Activated T-cell treated with anti-CD3 and anti-CD28 coated beads, Interleukin-2, amount 50 U/mL, for 1 hour (primary cell): ENCODE measurements around the gene FAM53B.

Source experiments
- DNase-seq: peaks from one replicate; pipeline ENCODE4 v3.0.0-alpha.2; 2020

Gene FAM53B

GRCh38 chr10:124695259-124695658 lies 48.9 kb downstream of the FAM53B start:
- no peak for DNase-seq

GRCh38 chr10:124694481-124695220 lies 49.5 kb downstream of the FAM53B start:
- no peak for DNase-seq

GRCh38 chr10:124693801-124694416 lies 50.3 kb downstream of the FAM53B start:
- no peak for DNase-seq

- DNase-seq: no peak
Measured at GRCh38 chr10:124693396-124693795, 50.8 kb downstream of the FAM53B start.

GRCh38 chr10:124692100-124692446 lies 52.1 kb downstream of the FAM53B start:
- DNase-seq: no peak

- DNase-seq: no peak
Measured at GRCh38 chr10:124691421-124692099, 52.6 kb downstream of the FAM53B start.

GRCh38 chr10:124691002-124691401 lies 53.2 kb downstream of the FAM53B start:
- no peak for DNase-seq

- DNase-seq: no peak
Measured at GRCh38 chr10:124689911-124690498, 54.2 kb downstream of the FAM53B start.

- DNase-seq: no peak
Measured at GRCh38 chr10:124688889-124689670, 55.1 kb downstream of the FAM53B start.

- no peak for DNase-seq
Measured at GRCh38 chr10:124688386-124688785, 55.8 kb downstream of the FAM53B start.

- DNase-seq: no peak
Measured at GRCh38 chr10:124686707-124687376, 57.3 kb downstream of the FAM53B start.

- DNase-seq: no peak
Measured at GRCh38 chr10:124685261-124685660, 58.9 kb downstream of the FAM53B start.

GRCh38 chr10:124683814-124684213 lies 60.4 kb downstream of the FAM53B start:
- DNase-seq: no peak

GRCh38 chr10:124681626-124682552 lies 62.3 kb downstream of the FAM53B start:
- no peak for DNase-seq

- DNase-seq: no peak
Measured at GRCh38 chr10:124681091-124681490, 63.1 kb downstream of the FAM53B start.

- no peak for DNase-seq
Measured at GRCh38 chr10:124680675-124681074, 63.5 kb downstream of the FAM53B start.

- DNase-seq: no peak
Measured at GRCh38 chr10:124679401-124679800, 64.8 kb downstream of the FAM53B start.

- peak; percentile 51 for DNase-seq
Measured at GRCh38 chr10:124678557-124679240, 65.5 kb downstream of the FAM53B start.

- DNase-seq: no peak
Measured at GRCh38 chr10:124677749-124678556, 66.2 kb downstream of the FAM53B start.

- DNase-seq: no peak
Measured at GRCh38 chr10:124677293-124677699, 66.9 kb downstream of the FAM53B start.
